Esophagus muscularis mucosa (tissue), 4 donors: ENCODE data around the gene CD99.
A peak's percentile ranks its signal among the peaks of the same experiment; 100 is the strongest.

Experiments used
- CTCF ChIP-seq, 3 experiments: fragments of 200-600 bp in 2 of 3; fragments of 450-650 bp in 1 of 3; sonication (generic) in 2 of 3; IDR thresholded peaks; one replicate each; pipeline ENCODE4 v1.5.1; 2017 to 2019; ENCODE audit warnings: antibody characterized with exemption in 3 of 3, mild to moderate bottlenecking in 2 of 3, moderate library complexity in 1 of 3
- EP300 ChIP-seq: sonication (generic); formaldehyde crosslinking; IDR thresholded peaks from one replicate; pipeline ENCODE4 v1.6.1; 2017; ENCODE audit warnings: antibody characterized with exemption
- POLR2A ChIP-seq: fragments of 450-650 bp; IDR thresholded peaks from one replicate; pipeline ENCODE4 v1.6.1; 2017; ENCODE audit warnings: antibody characterized with exemption, moderate library complexity, mild to moderate bottlenecking, low read depth
- POLR2AphosphoS5 ChIP-seq, 2 donors: sonication (generic); formaldehyde crosslinking; IDR thresholded peaks; one replicate each; pipeline ENCODE4 v1.6.1; 2017; ENCODE audit warnings: antibody characterized with exemption in 2 of 2

GRCh38 chrX:2705046-2705832, 14.1 kb downstream of the CD99 start:
- no peak for TF ChIP-seq CTCF (IDR thresholded peaks at IDR 0.05)
- TF ChIP-seq POLR2A: no peak
- peak; percentile 60 to 71 for TF ChIP-seq POLR2AphosphoS5 (IDR thresholded peaks at IDR 0.05)
- peak; percentile 96 for TF ChIP-seq EP300
